OCI-LY1 (cell line): ENCODE data around the gene MPHOSPH8.
"Not testable (repeated sequence)": the region's sequence is repeated elsewhere in the genome, so short reads cannot be mapped to it uniquely, and the experiment has no call there.

ENCODE experiments used
- H2AFZ ChIP-seq: fragments of 200-600 bp; sonication (generic), shearing (Covaris generic); 2 replicates; pipeline ENCODE4 v1.6.0; 2014; ENCODE audit warnings: antibody characterized with exemption, mild to moderate bottlenecking, low read length
- H3F3A ChIP-seq: fragments of 200-600 bp; sonication (generic), shearing (Covaris generic); 2 replicates; pipeline ENCODE4 v1.6.0; 2014; ENCODE audit warnings: mild to moderate bottlenecking, antibody characterized with exemption, low read length, moderate library complexity; ENCODE audit not compliant: insufficient read depth
- H3K27ac ChIP-seq: fragments of 200-600 bp; sonication (generic); 2 replicates; pipeline ENCODE4 v1.5.1; 2014; ENCODE audit warnings: low read length, mixed run types, mild to moderate bottlenecking, low read depth; ENCODE audit not compliant: poor library complexity, severe bottlenecking
- H3K27me3 ChIP-seq: fragments of 200-600 bp; sonication (generic); 2 replicates; pipeline ENCODE4 v1.6.0; 2014; ENCODE audit warnings: antibody characterized with exemption, mild to moderate bottlenecking, low read length, moderate library complexity; ENCODE audit not compliant: insufficient read depth
- H3K36me3 ChIP-seq: fragments of 200-600 bp; sonication (generic); 2 replicates; pipeline ENCODE4 v1.6.1; 2014; ENCODE audit warnings: mild to moderate bottlenecking, antibody characterized with exemption, low read length, moderate library complexity, mixed read lengths; ENCODE audit not compliant: insufficient read depth
- H3K4me1 ChIP-seq: fragments of 200-600 bp; sonication (generic); 2 replicates; pipeline ENCODE4 v1.5.1; 2014; ENCODE audit warnings: mild to moderate bottlenecking, low read length, moderate library complexity; ENCODE audit not compliant: insufficient read depth, severe bottlenecking
- H3K4me2 ChIP-seq: fragments of 200-600 bp; sonication (generic), shearing (Covaris generic); 2 replicates; pipeline ENCODE4 v1.6.1; 2014; ENCODE audit warnings: low read length
- H3K4me3 ChIP-seq: fragments of 200-600 bp; sonication (generic); 2 replicates; pipeline ENCODE4 v1.5.1; 2014; ENCODE audit warnings: low read length, low read depth, mild to moderate bottlenecking, mixed read lengths; ENCODE audit not compliant: poor library complexity, severe bottlenecking
- H3K79me2 ChIP-seq: fragments of 200-600 bp; shearing (Covaris generic); 2 replicates; pipeline ENCODE4 v1.6.1; 2016; ENCODE audit warnings: mixed run types, low read length, mixed read lengths; ENCODE audit not compliant: insufficient read depth
- H3K9ac ChIP-seq: fragments of 200-600 bp; sonication (generic), shearing (Covaris generic); 2 replicates; pipeline ENCODE4 v1.6.1; 2014; ENCODE audit warnings: mild to moderate bottlenecking, low read length, mixed read lengths
- H3K9me2 ChIP-seq: fragments of 200-600 bp; sonication (generic), shearing (Covaris generic); 2 replicates; pipeline ENCODE4 v1.6.1; 2014; ENCODE audit warnings: low read depth, mild to moderate bottlenecking, low read length, mixed read lengths
- H3K9me3 ChIP-seq: fragments of 200-600 bp; shearing (Covaris generic); 2 replicates; pipeline ENCODE4 v1.6.1; 2014; ENCODE audit warnings: low read length, mixed read lengths
- H4K20me1 ChIP-seq: fragments of 200-600 bp; sonication (generic), shearing (Covaris generic); 2 replicates; pipeline ENCODE4 v1.6.0; 2016; ENCODE audit warnings: mild to moderate bottlenecking, low read length; ENCODE audit not compliant: insufficient read depth
- CTCF ChIP-seq: fragments of 200-600 bp; sonication (generic), shearing (Covaris generic); IDR thresholded peaks from 2 replicates; pipeline ENCODE4 v1.5.1; 2017; ENCODE audit warnings: mild to moderate bottlenecking, antibody characterized with exemption, low read length, moderate library complexity, mixed read lengths
- EZH2 ChIP-seq: fragments of 200-600 bp; sonication (generic), shearing (Covaris generic); IDR thresholded peaks from 2 replicates; pipeline ENCODE4 v1.8.0; 2017; ENCODE audit warnings: borderline replicate concordance, mixed run types, mild to moderate bottlenecking, antibody characterized with exemption, low read length, moderate library complexity, mixed read lengths

Gene MPHOSPH8

GRCh38 chr13:19685437-19685836 lies 52.0 kb downstream of the MPHOSPH8 start:
- no peaks in the 10 kb centered on the region for H3K79me2 ChIP-seq
- H3F3A ChIP-seq: no peaks in the 10 kb centered on the region
- H3K4me3 ChIP-seq: no peak overlapping the region
- H2AFZ ChIP-seq: no peak overlapping the region
- H3K4me1 ChIP-seq: no peaks in the 10 kb centered on the region
- H3K27ac ChIP-seq: no peak overlapping the region
- no peaks in the 10 kb centered on the region for H3K9me2 ChIP-seq
- TF ChIP-seq CTCF: no peak
- no peak for TF ChIP-seq EZH2
- H3K9ac ChIP-seq: no peak overlapping the region
- no peaks in the 10 kb centered on the region for H4K20me1 ChIP-seq
- no peaks in the 10 kb centered on the region for H3K9me3 ChIP-seq
- no peak overlapping the region for H3K4me2 ChIP-seq
- peaks cover 19% of the 10 kb centered on the region; the same call in 1 of the 2 replicates for H3K36me3 ChIP-seq
- H3K27me3 ChIP-seq: no peaks in the 10 kb centered on the region

- H3K4me2 ChIP-seq, H3K9ac ChIP-seq, H4K20me1 ChIP-seq, H3K4me1 ChIP-seq, H3K27ac ChIP-seq, H3K9me3 ChIP-seq, H3K9me2 ChIP-seq, H3K4me3 ChIP-seq, H2AFZ ChIP-seq, H3K79me2 ChIP-seq, H3F3A ChIP-seq, H3K27me3 ChIP-seq: not testable (repeated sequence)
- peaks cover 27% of the 10 kb centered on the region; the same call in 1 of the 2 replicates for H3K36me3 ChIP-seq
These were observed 58.0 kb downstream of the MPHOSPH8 start for GRCh38 chr13:19691447-19691846.

GRCh38 chr13:19695428-19695827 lies 62.0 kb downstream of the MPHOSPH8 start:
- Histone ChIP-seq H3K4me3 (no peak overlapping the region), H4K20me1 (no peaks in the 10 kb centered on the region), H3K79me2 (no peaks in the 10 kb centered on the region)

More at GRCh38 chr13:19695428-19695827, 62.0 kb downstream of the MPHOSPH8 start:
- TF ChIP-seq EZH2 (no peak), CTCF (no peak)
- H3K27ac ChIP-seq: no peak overlapping the region
- H3K4me1 ChIP-seq: no peaks in the 10 kb centered on the region
- no peaks in the 10 kb centered on the region for H3K27me3 ChIP-seq
- H3K36me3 ChIP-seq: peaks cover 22% of the 10 kb centered on the region; the same call in 1 of the 2 replicates
- H3K9me2 ChIP-seq: no peaks in the 10 kb centered on the region
- H3F3A ChIP-seq: no peaks in the 10 kb centered on the region
- H3K4me2 ChIP-seq: no peak overlapping the region
- no peak overlapping the region for H3K9ac ChIP-seq
- H2AFZ ChIP-seq: no peak overlapping the region
- H3K9me3 ChIP-seq: no peaks in the 10 kb centered on the region
